HUES48 (cell line): ENCODE measurements around the gene GRK4.
"Not testable (repeated sequence)": the region's sequence is repeated elsewhere in the genome, so short reads cannot be mapped to it uniquely, and the experiment has no call there.

ENCODE experiments used
- H3K27ac ChIP-seq: one replicate; pipeline ENCODE4 v1.7.0; 2013; ENCODE audit warnings: low read depth, low read length, inconsistent platforms
- H3K27me3 ChIP-seq: 2 replicates; pipeline ENCODE4 v1.6.1; 2013; ENCODE audit warnings: mild to moderate bottlenecking, low read length; ENCODE audit not compliant: control insufficient read depth, insufficient read depth
- H3K36me3 ChIP-seq: 2 replicates; pipeline ENCODE4 v1.6.1; 2013; ENCODE audit warnings: low read length; ENCODE audit not compliant: control insufficient read depth, insufficient read depth
- H3K4me1 ChIP-seq: 2 replicates; pipeline ENCODE4 v1.6.1; 2013; ENCODE audit warnings: mild to moderate bottlenecking, low read length; ENCODE audit not compliant: control insufficient read depth, insufficient read depth
- H3K4me3 ChIP-seq: 2 replicates; pipeline ENCODE4 v1.5.1; 2013; ENCODE audit warnings: mild to moderate bottlenecking, low read depth, low read length
- H3K9ac ChIP-seq: 2 replicates; pipeline ENCODE4 v1.6.1; 2013; ENCODE audit warnings: mild to moderate bottlenecking, low read depth, low read length, moderate library complexity
- H3K9me3 ChIP-seq: 2 replicates; pipeline ENCODE4 v1.6.1; 2013; ENCODE audit warnings: low read length; ENCODE audit not compliant: control insufficient read depth, insufficient read depth

The GRK4 gene

GRCh38 chr4:2954358-2955185, 8.8 kb upstream of the GRK4 start:
- peaks cover 23% of the 10 kb centered on the region for H3K9me3 ChIP-seq
- peaks cover 87% of the 10 kb centered on the region for H3K36me3 ChIP-seq
- no peak overlapping the region for H3K4me3 ChIP-seq
- H3K4me1 ChIP-seq: no peaks in the 10 kb centered on the region
- no peak overlapping the region for H3K9ac ChIP-seq
- H3K27me3 ChIP-seq: no peaks in the 10 kb centered on the region
- no peak overlapping the region for H3K27ac ChIP-seq

GRCh38 chr4:2955186-2956044, 8.0 kb upstream of the GRK4 start:
- H3K9me3 ChIP-seq: peaks cover 23% of the 10 kb centered on the region
- not testable (repeated sequence) for H3K27me3 ChIP-seq, H3K9ac ChIP-seq, H3K4me1 ChIP-seq, H3K27ac ChIP-seq
- H3K4me3 ChIP-seq: peak overlapping the region; percentile 37; the same call in 1 of the 2 replicates
- peaks cover 78% of the 10 kb centered on the region for H3K36me3 ChIP-seq

GRCh38 chr4:2958446-2958845, 4.9 kb upstream of the GRK4 start:
- Histone ChIP-seq H3K9me3 (peaks cover 23% of the 10 kb centered on the region), H3K27me3 (no peaks in the 10 kb centered on the region), H3K27ac (no peak overlapping the region), H3K36me3 (peaks cover 49% of the 10 kb centered on the region), H3K4me1 (0 out of 2 replicates have a peak, but pooled peaks cover 6% of the 10 kb centered on the region), H3K4me3 (no peak overlapping the region), H3K9ac (no peak overlapping the region)

GRCh38 chr4:2960450-2960849, 2.9 kb upstream of the GRK4 start:
- peaks cover 11% of the 10 kb centered on the region for H3K27me3 ChIP-seq
- H3K9ac ChIP-seq, H3K27ac ChIP-seq, H3K4me1 ChIP-seq, H3K4me3 ChIP-seq: not testable (repeated sequence)
- peaks cover 21% of the 10 kb centered on the region for H3K9me3 ChIP-seq
- peaks cover 34% of the 10 kb centered on the region for H3K36me3 ChIP-seq

GRCh38 chr4:2961421-2961810, 2.0 kb upstream of the GRK4 start:
- H3K36me3 ChIP-seq: peaks cover 25% of the 10 kb centered on the region

GRCh38 chr4:2961811-2962441, 1.4 kb upstream of the GRK4 start:
- H3K4me1 ChIP-seq: 0 out of 2 replicates have a peak, but pooled peaks cover 6% of the 10 kb centered on the region
- no peak overlapping the region for H3K27ac ChIP-seq
- peaks cover 20% of the 10 kb centered on the region for H3K36me3 ChIP-seq
- H3K9me3 ChIP-seq: peaks cover 7% of the 10 kb centered on the region
- peak overlapping the region; percentile 82; the same call in 1 of the 2 replicates for H3K9ac ChIP-seq
- peaks cover 11% of the 10 kb centered on the region for H3K27me3 ChIP-seq
- H3K4me3 ChIP-seq: peak overlapping the region; percentile 81

More at GRCh38 chr4:2961421-2961810, 2.0 kb upstream of the GRK4 start:
- Histone ChIP-seq H3K27me3 (peaks cover 11% of the 10 kb centered on the region), H3K4me1 (0 out of 2 replicates have a peak, but pooled peaks cover 6% of the 10 kb centered on the region), H3K4me3 (peak overlapping the region; percentile 81; the same call in 1 of the 2 replicates), H3K27ac (no peak overlapping the region), H3K9ac (no peak overlapping the region), H3K9me3 (peaks cover 12% of the 10 kb centered on the region)

GRCh38 chr4:2962614-2963174, 677 bp upstream of the GRK4 start:
- H3K27me3 ChIP-seq: peaks cover 11% of the 10 kb centered on the region
- H3K4me3 ChIP-seq: peak overlapping the region; percentile 81
- 0 out of 2 replicates have a peak, but pooled peaks cover under 1% of the 10 kb centered on the region for H3K9me3 ChIP-seq
- peaks cover 13% of the 10 kb centered on the region for H3K36me3 ChIP-seq
- 0 out of 2 replicates have a peak, but pooled peaks cover 6% of the 10 kb centered on the region for H3K4me1 ChIP-seq
- peak overlapping the region; percentile 86 for H3K27ac ChIP-seq
- peak overlapping the region; percentile 82 for H3K9ac ChIP-seq

- Histone ChIP-seq H3K4me1 (0 out of 2 replicates have a peak, but pooled peaks cover 6% of the 10 kb centered on the region), H3K4me3 (peak overlapping the region; percentile 81), H3K36me3 (no peaks in the 10 kb centered on the region), H3K9ac (no peak overlapping the region), H3K9me3 (no peaks in the 10 kb centered on the region), H3K27ac (no peak overlapping the region), H3K27me3 (peaks cover 11% of the 10 kb centered on the region)
Observed at GRCh38 chr4:2963966-2964471, 648 bp downstream of the GRK4 start.

- no peak overlapping the region for H3K4me3 ChIP-seq
- 0 out of 2 replicates have a peak, but pooled peaks cover 6% of the 10 kb centered on the region for H3K4me1 ChIP-seq
- H3K27ac ChIP-seq: no peak overlapping the region
- H3K9ac ChIP-seq: no peak overlapping the region
- H3K27me3 ChIP-seq: peaks cover 11% of the 10 kb centered on the region
- H3K36me3 ChIP-seq: no peaks in the 10 kb centered on the region
- H3K9me3 ChIP-seq: no peaks in the 10 kb centered on the region
Observed at GRCh38 chr4:2964706-2965258, 1.4 kb downstream of the GRK4 start.

GRCh38 chr4:2965262-2965661, 1.9 kb downstream of the GRK4 start:
- H3K36me3 ChIP-seq: no peaks in the 10 kb centered on the region
- H3K9me3 ChIP-seq: no peaks in the 10 kb centered on the region
- no peak overlapping the region for H3K27ac ChIP-seq
- H3K27me3 ChIP-seq: peaks cover 11% of the 10 kb centered on the region
- H3K9ac ChIP-seq: no peak overlapping the region
- 0 out of 2 replicates have a peak, but pooled peaks cover 6% of the 10 kb centered on the region for H3K4me1 ChIP-seq
- H3K4me3 ChIP-seq: no peak overlapping the region
